Measurements from ENCODE around the gene FBXL19. TPM values are rescaled to one million over a fixed set of nuclear protein-coding genes. Genes with fewer than 3 reads are reported as not detected.

FBXL19 gene
- total and polyA plus RNA-seq, 10 donors, result 4.3 to 24.7 (median 17.4) TPM

GRCh38 chr16:30996324-30996984, 73.1 kb downstream of the FBXL19 start:
- H3K4me1 ChIP-seq, result peaks cover 0 to 28% (median 17%) of the 10 kb centered on the region in 6 donors
- H3K4me3 ChIP-seq, result peak overlapping the region; percentile 27 to 76 (median 44)
- TF ChIP-seq POLR2A (IDR thresholded peaks at IDR 0.05), result no peak
- no peak for TF ChIP-seq POLR2AphosphoS5 (IDR thresholded peaks at IDR 0.05)
- TF ChIP-seq CTCF (IDR thresholded peaks at IDR 0.05 in 8 of 11, conservative IDR thresholded peaks at IDR 0.05 in 3 of 11), result no peak
- no peaks in the 10 kb centered on the region for H3K36me3 ChIP-seq
- 30 to 48% (median 32%) methylated on average over 18 to 23 of the region's 23 CpGs for WGBS, 5 donors
- peak overlapping the region; percentile 53 to 90 (median 79) for H3K27ac ChIP-seq
- H3K9me3 ChIP-seq, result no peaks in the 10 kb centered on the region
- no peak for DNase-seq
- intact Hi-C loops (cut with DNase I; ENCODE audit: low total_unique reads), result no loop called here
- peaks cover 0 to 10% (median 0%) of the 10 kb centered on the region in 7 donors for H3K27me3 ChIP-seq (replicated peaks in 1 of 7)

- Histone ChIP-seq H3K36me3 (no peaks in the 10 kb centered on the region), H3K27me3 (replicated peaks in 1 of 7) (peaks cover 0 to 10% (median 0%) of the 10 kb centered on the region in 7 donors), H3K4me3 (peak overlapping the region; percentile 28 to 76 (median 44)), H3K4me1 (peaks cover 0 to 28% (median 17%) of the 10 kb centered on the region in 6 donors), H3K9me3 (no peaks in the 10 kb centered on the region), H3K27ac (peak overlapping the region; percentile 11 to 90 (median 79))
- 2 to 8% (median 3%) methylated on average over 34 to 60 of the region's 60 CpGs for WGBS, 5 donors
- intact Hi-C loops (cut with DNase I; ENCODE audit: low total_unique reads), result no loop called here
- DNase-seq, result peak; percentile 96
- no peak for TF ChIP-seq CTCF (IDR thresholded peaks at IDR 0.05 in 8 of 11, conservative IDR thresholded peaks at IDR 0.05 in 3 of 11)
- peak; percentile 75 to 82 (median 80) for TF ChIP-seq POLR2AphosphoS5 (IDR thresholded peaks at IDR 0.05)
- TF ChIP-seq POLR2A (IDR thresholded peaks at IDR 0.05), result peak in 2 of 3 donors; percentile 12 to 30
Observed at GRCh38 chr16:30996985-30997724, 73.8 kb downstream of the FBXL19 start.

GRCh38 chr16:30997725-30998711, 74.6 kb downstream of the FBXL19 start:
- no peak for DNase-seq
- Histone ChIP-seq H3K36me3 (no peaks in the 10 kb centered on the region), H3K4me1 (peaks cover 0 to 28% (median 17%) of the 10 kb centered on the region in 6 donors), H3K9me3 (no peaks in the 10 kb centered on the region), H3K4me3 (peak overlapping the region; percentile 28 to 76 (median 44)), H3K27ac (peak overlapping the region; percentile 11 to 90 (median 79)), H3K27me3 (replicated peaks in 1 of 7) (peaks cover 0 to 10% (median 0%) of the 10 kb centered on the region in 7 donors)
- intact Hi-C loops (cut with DNase I; ENCODE audit: low total_unique reads), result no loop called here
- 66 to 73% (median 68%) methylated on average over 21 of the region's 21 CpGs for WGBS, 5 donors
- no peak for TF ChIP-seq POLR2AphosphoS5 (IDR thresholded peaks at IDR 0.05)
- no peak for TF ChIP-seq CTCF (IDR thresholded peaks at IDR 0.05 in 8 of 11, conservative IDR thresholded peaks at IDR 0.05 in 3 of 11)
- TF ChIP-seq POLR2A (IDR thresholded peaks at IDR 0.05), result no peak

Small RNA genes within 50 kb of the gene (microRNA-seq; reads per million reads assigned to microRNA genes)
- 2.3 to 3.5 (median 2.9) reads per million in 3 donors for gene MIR4519
- 0 to 1.1 (median 0) reads per million in 3 donors for gene MIR762

Small RNA genes within 50 kb of the gene (small RNA-seq; reads per million reads assigned to genes)
- gene AC135048.1 (0 reads per million in 4 donors), gene MIR4519 (0 reads per million in 4 donors), gene MIR762 (0 reads per million in 4 donors)

Other genes starting within 250 kb of the FBXL19 start
- 10 to 100 TPM; 52.8 to 85.7 (median 72.7) TPM for gene SRCAP, start 224.4 kb upstream of the FBXL19 start, total RNA-seq
- 10 to 100 TPM in 1 of 3 donors, 1 to 10 TPM in 2; 1.2 to 19.0 (median 1.4) TPM for gene SRCAP, start 224.4 kb upstream of the FBXL19 start, polyA plus RNA-seq
- 10 to 100 TPM; 28.5 to 36.7 (median 34.0) TPM for gene PHKG2, start 175.1 kb upstream of the FBXL19 start, total RNA-seq
- gene PHKG2, start 175.1 kb upstream of the FBXL19 start, polyA plus RNA-seq, result 10 to 100 TPM; 30.3 to 51.6 (median 42.8) TPM
- gene CFAP119, start 161.5 kb upstream of the FBXL19 start, total RNA-seq, result 1 to 10 TPM; 3.1 to 7.2 (median 4.1) TPM
- 10 to 100 TPM in 1 of 3 donors, 1 to 10 TPM in 2; 8.2 to 15.5 (median 8.3) TPM for gene CFAP119, start 161.5 kb upstream of the FBXL19 start, polyA plus RNA-seq
- gene RNF40, start 161.2 kb upstream of the FBXL19 start, total RNA-seq, result 100 to 1,000 TPM in 2 of 7 donors, 10 to 100 TPM in 5; 65.9 to 111 (median 88.8) TPM
- gene RNF40, start 161.2 kb upstream of the FBXL19 start, polyA plus RNA-seq, result 10 to 100 TPM; 38.1 to 63.9 (median 50.0) TPM
- 10 to 100 TPM in 5 of 7 donors, 1 to 10 TPM in 2; 7.6 to 13.9 (median 12.5) TPM for gene ZNF629, start 136.4 kb upstream of the FBXL19 start, total RNA-seq
- gene ZNF629, start 136.4 kb upstream of the FBXL19 start, polyA plus RNA-seq, result 1 to 10 TPM; 1.3 to 3.1 (median 1.7) TPM
- 10 to 100 TPM; 15.5 to 24.3 (median 21.6) TPM for gene BCL7C, start 29.5 kb upstream of the FBXL19 start, total RNA-seq
- 10 to 100 TPM; 35.6 to 38.7 (median 37.8) TPM for gene BCL7C, start 29.5 kb upstream of the FBXL19 start, polyA plus RNA-seq
- gene CTF1, start 27.0 kb upstream of the FBXL19 start, total RNA-seq, result 1 to 10 TPM in 5 of 7 donors, under 1 TPM in 1, not detected in 1; 0.68 to 3.3 (median 1.4) TPM
- gene CTF1, start 27.0 kb upstream of the FBXL19 start, polyA plus RNA-seq, result 1 to 10 TPM in 2 of 3 donors, under 1 TPM in 1; 0.61 to 1.3 (median 1.1) TPM
- 10 to 100 TPM; 20.7 to 44.8 (median 29.8) TPM for gene ORAI3, start 25.5 kb downstream of the FBXL19 start, total RNA-seq
- gene ORAI3, start 25.5 kb downstream of the FBXL19 start, polyA plus RNA-seq, result 10 to 100 TPM; 22.2 to 26.2 (median 22.5) TPM
- gene SETD1A, start 34.2 kb downstream of the FBXL19 start, total RNA-seq, result 10 to 100 TPM; 10.1 to 24.9 (median 19.8) TPM
- 10 to 100 TPM in 1 of 3 donors, 1 to 10 TPM in 2; 4.8 to 15.0 (median 8.8) TPM for gene SETD1A, start 34.2 kb downstream of the FBXL19 start, polyA plus RNA-seq
- gene HSD3B7, start 61.6 kb downstream of the FBXL19 start, total RNA-seq, result 10 to 100 TPM; 11.0 to 24.5 (median 18.6) TPM
- gene HSD3B7, start 61.6 kb downstream of the FBXL19 start, polyA plus RNA-seq, result 10 to 100 TPM in 1 of 3 donors, 1 to 10 TPM in 2; 5.3 to 19.4 (median 6.7) TPM
- gene STX1B, start 87.1 kb downstream of the FBXL19 start, total RNA-seq, result 1 to 10 TPM in 5 of 7 donors, under 1 TPM in 2; 0.46 to 4.2 (median 1.8) TPM
- gene STX1B, start 87.1 kb downstream of the FBXL19 start, polyA plus RNA-seq, result 1 to 10 TPM in 1 of 3 donors, under 1 TPM in 2; 0.29 to 1.2 (median 0.43) TPM
- gene STX4, start 110.0 kb downstream of the FBXL19 start, total RNA-seq, result 100 to 1,000 TPM in 2 of 7 donors, 10 to 100 TPM in 5; 54.0 to 118 (median 75.7) TPM
- gene STX4, start 110.0 kb downstream of the FBXL19 start, polyA plus RNA-seq, result 100 to 1,000 TPM in 2 of 3 donors, 10 to 100 TPM in 1; 55.3 to 135 (median 131) TPM
- gene ZNF668, start 150.7 kb downstream of the FBXL19 start, total RNA-seq, result 10 to 100 TPM in 3 of 7 donors, 1 to 10 TPM in 4; 8.9 to 12.5 (median 9.2) TPM
- gene ZNF668, start 150.7 kb downstream of the FBXL19 start, polyA plus RNA-seq, result 1 to 10 TPM; 6.2 to 9.8 (median 6.4) TPM
- 10 to 100 TPM; 20.2 to 28.4 (median 25.6) TPM for gene ZNF646, start 150.8 kb downstream of the FBXL19 start, total RNA-seq
- gene ZNF646, start 150.8 kb downstream of the FBXL19 start, polyA plus RNA-seq, result 10 to 100 TPM in 1 of 3 donors, 1 to 10 TPM in 2; 3.2 to 11.8 (median 3.3) TPM
- 1 to 10 TPM; 2.3 to 6.0 (median 2.8) TPM for gene PRSS53, start 165.4 kb downstream of the FBXL19 start, total RNA-seq
- gene PRSS53, start 165.4 kb downstream of the FBXL19 start, polyA plus RNA-seq, result 1 to 10 TPM; 1.6 to 2.6 (median 1.9) TPM
- gene VKORC1, start 171.2 kb downstream of the FBXL19 start, total RNA-seq, result 10 to 100 TPM; 33.4 to 74.2 (median 48.2) TPM
- gene VKORC1, start 171.2 kb downstream of the FBXL19 start, polyA plus RNA-seq, result 10 to 100 TPM; 23.5 to 56.6 (median 55.1) TPM
- 10 to 100 TPM; 36.9 to 55.7 (median 40.2) TPM for gene BCKDK, start 184.8 kb downstream of the FBXL19 start, total RNA-seq
- 10 to 100 TPM; 15.0 to 27.5 (median 17.4) TPM for gene BCKDK, start 184.8 kb downstream of the FBXL19 start, polyA plus RNA-seq
- 10 to 100 TPM; 63.2 to 94.8 (median 85.2) TPM for gene KAT8, start 194.1 kb downstream of the FBXL19 start, total RNA-seq
- 10 to 100 TPM; 48.7 to 63.6 (median 56.5) TPM for gene KAT8, start 194.1 kb downstream of the FBXL19 start, polyA plus RNA-seq
- not detected for gene PRSS8, start 212.2 kb downstream of the FBXL19 start, total RNA-seq
- gene PRSS8, start 212.2 kb downstream of the FBXL19 start, polyA plus RNA-seq, result under 1 TPM; 0.07 to 0.19 (median 0.15) TPM
- 1 to 10 TPM in 4 of 7 donors, under 1 TPM in 2, not detected in 1; 0.70 to 2.0 (median 1.3) TPM for gene PRSS36, start 226.5 kb downstream of the FBXL19 start, total RNA-seq
- gene PRSS36, start 226.5 kb downstream of the FBXL19 start, polyA plus RNA-seq, result 1 to 10 TPM; 1.5 to 2.6 (median 2.0) TPM